T-helper 2 cell treated with Interferon-gamma antibody and Interleukin-4, amounts not matched to agents 5 μg/mL and 100 μg/mL, for 36 hours (primary cell): ENCODE data around the gene MSH5.
"Not testable (repeated sequence)": the region's sequence is repeated elsewhere in the genome, so short reads cannot be mapped to it uniquely, and the experiment has no call there.

ENCODE experiments used
- DNase-seq: peaks from one replicate; pipeline ENCODE4 v3.0.0; 2021; ENCODE audit warnings: low spot score
- H3K27ac Mint-ChIP-seq: one replicate; pipeline ENCODE4 v1.8.0; 2021; ENCODE audit warnings: mild to moderate bottlenecking, mixed read lengths
- H3K27me3 Mint-ChIP-seq: one replicate; pipeline ENCODE4 v1.8.0; 2021; ENCODE audit warnings: low read depth, mixed read lengths
- H3K36me3 Mint-ChIP-seq: one replicate; pipeline ENCODE4 v1.8.0; 2021; ENCODE audit warnings: low read depth, mixed read lengths
- H3K4me1 Mint-ChIP-seq: one replicate; pipeline ENCODE4 v1.8.0; 2021; ENCODE audit warnings: low read depth, mixed read lengths
- H3K4me3 Mint-ChIP-seq: one replicate; pipeline ENCODE4 v1.8.0; 2022; ENCODE audit warnings: mild to moderate bottlenecking, moderate library complexity, mixed read lengths
- H3K9me3 Mint-ChIP-seq: one replicate; pipeline ENCODE4 v1.8.0; 2021; ENCODE audit warnings: mixed read lengths

The MSH5 gene

DNA sequence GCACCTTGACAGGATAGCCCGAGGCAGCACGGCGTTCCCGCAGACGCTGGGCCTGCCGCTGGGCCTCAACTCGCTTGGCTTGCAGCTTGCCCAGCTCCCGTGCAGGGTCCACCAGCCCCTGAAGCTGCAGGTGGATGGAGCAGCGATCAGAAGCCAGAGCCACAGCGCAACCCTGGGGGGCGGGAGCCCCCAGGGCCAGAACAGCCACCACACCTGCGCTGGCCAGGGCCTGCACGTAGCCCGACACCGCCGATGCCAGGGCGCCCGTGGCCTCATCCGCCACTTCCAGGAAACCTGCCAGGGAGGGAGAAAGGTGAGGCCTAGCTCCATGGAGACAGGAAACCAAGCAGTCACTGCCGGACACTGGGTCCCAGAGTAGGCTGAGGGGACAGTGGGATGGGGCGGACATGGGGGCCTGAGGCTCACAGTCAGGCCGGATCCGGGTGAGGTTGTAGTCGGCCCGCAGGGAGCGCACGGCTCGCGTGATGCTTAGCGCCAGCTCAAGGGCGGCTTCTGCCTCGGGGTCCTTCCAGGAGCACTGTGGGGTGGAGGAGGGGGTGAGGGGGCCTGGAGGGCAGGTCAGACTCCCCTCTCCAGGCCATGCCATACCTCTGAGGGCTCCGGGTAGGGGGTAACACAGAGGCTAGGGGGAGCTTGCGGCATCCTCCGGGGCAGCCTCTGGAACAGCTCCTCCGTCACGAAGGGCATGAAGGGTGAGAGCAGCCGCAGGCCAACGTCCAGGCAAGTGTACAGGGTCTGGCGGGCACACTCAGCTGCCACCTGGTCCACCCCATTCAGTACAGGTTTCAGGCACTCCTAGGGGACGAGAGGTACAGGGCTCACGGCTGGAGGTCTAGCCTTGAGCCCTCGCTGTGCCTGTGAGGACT is 39.4 kb downstream of the MSH5 start:
- no peak for DNase-seq
- Mint-ChIP-seq H3K27me3 (no peaks in the 10 kb centered on the region), H3K36me3 (peaks cover 33% of the 10 kb centered on the region), H3K4me1 (peaks cover 22% of the 10 kb centered on the region), H3K9me3 (no peaks in the 10 kb centered on the region), H3K4me3 (no peak overlapping the region), H3K27ac (no peak overlapping the region)

DNA sequence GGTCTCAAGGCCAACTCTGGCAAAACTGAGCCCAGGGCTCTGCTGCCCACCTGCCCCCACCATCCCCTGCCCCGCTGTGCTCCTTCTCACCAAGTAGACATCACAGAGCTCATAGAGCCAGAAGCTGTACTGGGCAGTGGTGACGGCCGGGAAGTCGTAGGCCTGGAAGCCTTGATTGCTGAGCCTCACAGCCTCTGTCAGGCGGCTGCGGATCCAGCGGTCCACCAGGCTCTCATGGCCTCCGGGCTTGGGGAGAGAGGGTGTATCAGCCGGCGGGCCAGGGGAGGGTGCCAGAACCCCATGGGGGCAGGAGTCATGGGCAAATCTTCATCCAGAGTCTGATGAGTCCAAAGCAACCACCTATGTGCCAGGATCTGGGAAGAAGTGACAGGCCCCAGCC is 40.1 kb downstream of the MSH5 start:
- Mint-ChIP-seq H3K36me3 (peaks cover 37% of the 10 kb centered on the region), H3K9me3 (no peaks in the 10 kb centered on the region), H3K27me3 (no peaks in the 10 kb centered on the region), H3K27ac (no peak overlapping the region), H3K4me3 (no peak overlapping the region), H3K4me1 (peaks cover 22% of the 10 kb centered on the region)
- DNase-seq, result no peak

DNA sequence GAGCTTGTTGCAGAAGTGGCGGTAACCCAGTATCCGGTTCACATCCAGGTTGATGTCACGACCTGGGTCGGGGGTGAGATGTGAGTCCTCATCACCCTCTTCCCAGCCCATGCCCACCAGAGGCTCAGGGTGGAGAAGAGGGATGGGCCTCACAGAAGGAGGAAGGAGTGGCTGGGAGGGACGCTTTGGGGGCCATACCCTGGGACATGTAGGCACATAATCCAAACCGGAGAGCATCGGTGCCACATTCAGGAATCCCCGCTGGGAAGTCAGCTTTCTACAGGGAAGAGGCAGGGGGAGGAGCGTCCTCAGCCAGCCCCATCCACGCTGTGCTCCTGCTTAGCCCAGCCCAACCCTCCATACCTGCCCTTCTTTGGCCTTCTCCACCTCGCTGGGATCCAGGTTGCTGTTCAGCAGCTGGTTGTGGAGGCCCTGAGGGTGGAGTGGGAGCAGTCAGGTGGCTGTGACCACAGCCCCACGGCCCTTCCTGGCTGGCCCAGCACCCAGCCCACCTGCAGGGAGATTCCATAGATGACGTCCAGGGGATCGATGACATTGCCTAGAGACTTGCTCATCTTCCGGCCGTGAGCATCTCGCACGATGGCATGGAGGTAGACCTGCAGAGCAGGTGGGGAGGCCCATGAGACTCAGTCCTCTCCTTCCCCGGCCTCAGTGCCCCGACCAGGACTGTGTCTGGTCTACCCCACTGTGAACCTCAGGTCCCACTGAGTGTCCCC is 40.9 kb downstream of the MSH5 start:
- H3K36me3 Mint-ChIP-seq, result peaks cover 38% of the 10 kb centered on the region
- DNase-seq, result no peak
- H3K4me1 Mint-ChIP-seq, result peaks cover 17% of the 10 kb centered on the region
- H3K9me3 Mint-ChIP-seq, result no peaks in the 10 kb centered on the region
- H3K27ac Mint-ChIP-seq, result no peak overlapping the region
- no peaks in the 10 kb centered on the region for H3K27me3 Mint-ChIP-seq
- H3K4me3 Mint-ChIP-seq, result no peak overlapping the region

DNA sequence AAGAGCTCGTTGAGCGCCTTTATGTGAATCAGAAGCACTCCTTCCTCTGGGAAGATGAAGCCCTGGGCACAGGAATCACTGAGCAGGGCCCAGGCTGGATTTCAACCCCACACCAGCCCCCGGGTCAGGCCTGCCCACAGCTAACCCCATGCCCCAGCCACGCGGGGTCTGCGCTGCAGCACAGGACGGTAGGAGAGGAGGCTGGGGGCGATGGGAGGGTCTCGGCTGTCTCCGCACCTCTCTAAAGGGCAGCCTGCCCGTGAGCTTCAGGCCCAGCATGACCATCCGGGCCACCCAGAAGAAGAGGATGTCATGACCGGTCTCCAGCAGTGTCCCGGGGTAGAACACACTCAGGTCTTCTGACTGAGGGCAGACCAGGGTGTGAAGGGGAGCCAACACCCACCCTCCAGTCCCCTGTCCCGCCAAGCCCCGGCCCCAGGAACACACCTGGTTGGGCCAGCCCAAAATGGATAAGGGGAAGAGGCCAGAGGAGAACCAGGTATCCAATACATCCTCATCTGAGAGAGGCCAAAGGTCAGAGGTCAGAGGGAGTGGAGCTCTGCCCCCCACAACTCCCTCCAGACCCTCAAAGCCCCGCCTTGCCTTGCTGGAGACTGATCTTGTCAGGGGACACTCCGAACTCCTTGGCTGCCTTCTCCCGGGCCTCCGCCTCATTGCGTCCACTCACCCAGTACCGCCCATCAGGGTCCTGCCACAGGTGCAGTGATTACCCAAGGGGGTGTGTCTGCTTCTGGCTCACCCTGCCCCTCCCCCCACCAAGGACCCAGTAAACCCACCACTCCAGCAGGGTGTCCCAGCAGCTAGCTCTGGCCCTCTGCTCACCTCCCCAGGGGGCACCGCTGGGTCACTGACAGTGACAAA is 41.7 kb downstream of the MSH5 start:
- Mint-ChIP-seq H3K36me3 (peaks cover 40% of the 10 kb centered on the region), H3K27me3 (no peaks in the 10 kb centered on the region), H3K27ac (no peak overlapping the region), H3K4me1 (peaks cover 13% of the 10 kb centered on the region), H3K9me3 (no peaks in the 10 kb centered on the region), H3K4me3 (no peak overlapping the region)
- no peak for DNase-seq

DNA sequence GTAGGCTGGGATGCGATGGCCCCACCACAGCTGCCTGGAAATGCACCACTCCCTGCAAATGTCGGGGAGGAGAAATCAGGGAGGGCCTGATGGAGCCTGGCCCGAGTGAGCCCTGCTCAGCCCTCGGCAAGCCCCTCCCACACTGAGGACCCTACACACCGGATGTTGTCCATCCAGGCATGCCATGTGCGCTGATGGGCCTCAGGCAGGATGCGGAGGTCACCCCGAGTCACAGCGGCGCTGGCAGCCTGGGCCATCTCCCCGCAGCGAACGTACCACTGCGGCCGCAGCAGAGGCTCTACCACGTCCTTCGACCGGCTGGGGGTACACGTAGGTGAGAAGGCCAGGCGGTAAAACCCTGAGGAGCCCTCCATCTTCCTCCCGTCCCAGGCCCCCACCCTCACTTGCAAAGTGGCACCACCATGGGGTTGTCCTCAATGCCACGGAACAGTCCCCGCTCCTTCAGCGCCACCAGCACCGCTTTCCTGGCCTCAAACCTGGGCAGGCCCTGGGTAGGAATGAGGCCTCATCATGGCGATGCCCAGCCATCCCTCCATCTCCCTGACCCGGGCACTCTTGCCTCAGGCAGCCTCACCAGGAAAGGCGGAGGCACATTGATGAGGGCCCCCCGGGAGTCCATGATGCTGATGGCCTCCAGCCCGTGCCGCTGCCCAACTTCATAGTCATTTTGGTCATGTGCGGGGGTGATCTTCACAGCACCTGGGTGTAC is 42.5 kb downstream of the MSH5 start:
- no peaks in the 10 kb centered on the region for H3K27me3 Mint-ChIP-seq
- H3K9me3 Mint-ChIP-seq, result no peaks in the 10 kb centered on the region
- H3K4me3 Mint-ChIP-seq, result no peak overlapping the region
- DNase-seq, result no peak
- H3K4me1 Mint-ChIP-seq, result peaks cover 6% of the 10 kb centered on the region
- peaks cover 37% of the 10 kb centered on the region for H3K36me3 Mint-ChIP-seq
- no peak overlapping the region for H3K27ac Mint-ChIP-seq

DNA sequence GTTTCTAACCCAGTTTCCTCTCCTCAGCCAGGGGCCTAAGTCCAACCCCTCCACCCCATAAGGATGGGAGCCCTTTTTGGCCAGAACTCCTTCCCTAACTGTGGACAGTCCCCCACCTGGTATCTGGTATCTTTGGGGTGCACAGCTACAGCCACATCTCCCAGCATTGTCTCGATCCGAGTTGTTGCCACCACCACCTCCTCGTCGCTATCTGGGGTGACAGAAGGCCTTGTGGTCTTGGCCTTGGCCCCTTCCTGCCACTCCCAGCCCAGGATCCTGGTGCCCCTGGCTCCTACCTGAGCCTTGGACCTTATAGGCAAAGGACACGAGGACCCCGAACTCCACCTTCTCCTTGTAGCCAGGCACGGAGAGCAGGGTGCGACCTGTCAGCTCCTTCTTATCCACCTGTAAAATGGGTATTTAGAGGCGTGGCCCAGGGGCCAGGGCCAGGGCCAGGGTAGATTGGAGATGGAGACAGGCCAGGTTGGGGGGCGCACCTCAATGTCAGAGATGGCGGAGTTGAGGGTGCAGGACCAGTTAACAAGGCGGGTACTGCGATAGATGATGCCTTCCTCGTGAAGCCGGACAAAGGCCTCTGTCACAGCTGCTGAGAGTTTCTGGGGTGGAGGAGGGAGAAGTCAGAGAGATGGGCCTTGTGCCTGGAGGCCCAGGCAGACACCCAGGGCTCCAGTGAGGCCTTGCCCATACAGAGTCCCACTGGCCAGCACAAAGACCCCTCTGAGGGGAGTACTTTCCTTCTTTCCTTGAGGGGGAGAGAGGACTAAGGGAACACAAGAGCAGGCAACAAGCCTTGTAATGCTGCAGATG is 44.5 kb downstream of the MSH5 start:
- DNase-seq, result no peak
- no peaks in the 10 kb centered on the region for H3K27me3 Mint-ChIP-seq
- H3K4me1 Mint-ChIP-seq, result no peaks in the 10 kb centered on the region
- H3K36me3 Mint-ChIP-seq, result peaks cover 35% of the 10 kb centered on the region
- H3K9me3 Mint-ChIP-seq, result no peaks in the 10 kb centered on the region
- peak overlapping the region; percentile 12 for H3K27ac Mint-ChIP-seq
- H3K4me3 Mint-ChIP-seq, result no peak overlapping the region

DNA sequence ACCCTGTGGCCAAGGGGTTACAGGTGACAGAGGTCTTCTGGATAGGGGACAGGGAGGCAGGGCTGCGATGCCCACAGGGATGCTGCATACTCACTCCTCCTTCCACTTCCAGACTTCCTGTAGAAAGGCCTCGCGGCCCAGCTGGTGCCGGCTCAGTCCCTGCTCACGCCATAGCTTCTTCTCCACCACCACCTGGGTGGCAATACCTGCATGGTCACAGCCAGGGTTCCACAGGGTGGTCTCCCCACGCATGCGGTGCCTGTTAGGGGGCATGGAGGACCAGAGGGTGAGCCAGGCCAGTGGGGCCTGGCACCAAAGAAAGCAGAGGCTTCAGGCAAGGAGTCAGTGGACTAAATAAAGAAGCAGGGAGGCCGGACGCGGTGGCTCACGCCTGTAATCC is 45.7 kb downstream of the MSH5 start:
- Mint-ChIP-seq H3K27me3 (no peaks in the 10 kb centered on the region), H3K4me3 (no peak overlapping the region), H3K27ac (no peak overlapping the region), H3K4me1 (peaks cover 3% of the 10 kb centered on the region), H3K36me3 (peaks cover 36% of the 10 kb centered on the region), H3K9me3 (no peaks in the 10 kb centered on the region)
- DNase-seq, result no peak

DNA sequence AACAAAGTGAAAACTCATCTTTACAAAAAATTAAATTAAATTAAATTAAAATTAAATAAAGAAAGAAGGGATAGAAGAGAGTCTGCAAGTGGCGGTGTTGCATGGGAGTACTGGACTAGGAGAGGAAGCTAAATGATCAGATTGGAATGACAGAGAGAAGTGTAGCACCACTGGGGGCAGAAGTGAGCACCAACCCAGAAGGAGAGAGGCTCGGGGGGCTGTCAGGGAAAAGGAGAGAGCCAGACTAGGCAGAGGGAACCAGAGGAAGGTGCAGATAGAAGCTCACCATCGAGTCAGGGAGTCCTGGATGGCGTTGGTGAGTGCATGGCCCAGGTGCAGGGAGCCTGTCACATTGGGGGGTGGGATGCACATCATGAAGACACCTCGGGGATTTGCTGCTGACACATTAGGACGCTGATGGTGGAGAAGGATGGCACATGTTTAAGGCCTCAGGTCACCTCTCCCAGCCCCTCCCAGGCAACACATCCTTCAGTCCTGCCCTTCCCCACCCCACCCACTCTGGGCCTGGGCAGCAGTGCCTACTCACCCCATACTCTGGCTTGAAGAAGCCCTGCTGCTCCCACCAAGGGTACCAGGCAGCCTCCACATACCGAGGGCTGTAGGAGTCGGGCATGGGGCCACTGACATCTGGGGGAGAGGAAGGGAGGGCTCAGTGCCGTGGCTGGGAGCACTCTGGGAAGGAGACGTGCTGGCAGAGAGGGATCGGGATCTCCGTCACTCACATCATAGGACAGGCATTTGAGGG is 51.7 kb downstream of the MSH5 start:
- no peaks in the 10 kb centered on the region for H3K9me3 Mint-ChIP-seq

DNA sequence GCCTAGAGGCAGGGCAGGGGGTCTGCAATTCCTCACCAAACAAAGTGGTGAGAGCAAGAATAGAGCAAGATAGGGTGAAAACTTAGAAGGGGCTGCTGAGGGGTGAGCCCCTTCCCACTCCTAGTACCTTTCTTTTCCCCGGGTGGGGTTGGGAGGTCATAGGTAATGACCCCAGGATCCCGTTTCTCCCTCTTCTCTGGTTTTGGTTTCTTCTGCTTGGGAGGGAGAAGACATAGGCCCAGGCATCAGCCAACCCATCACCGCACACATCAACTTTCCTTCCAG is 52.2 kb downstream of the MSH5 start:
- Mint-ChIP-seq H3K27me3 (no peaks in the 10 kb centered on the region), H3K36me3 (peaks cover 39% of the 10 kb centered on the region), H3K4me1 (peaks cover 16% of the 10 kb centered on the region), H3K4me3 (no peak overlapping the region), H3K9me3 (no peaks in the 10 kb centered on the region), H3K27ac (peak overlapping the region; percentile 9)
- DNase-seq, result no peak

More for the DNA sequence above, 51.7 kb downstream of the MSH5 start:
- H3K4me3 Mint-ChIP-seq, result no peak overlapping the region
- H3K27me3 Mint-ChIP-seq, result no peaks in the 10 kb centered on the region
- peak overlapping the region; percentile 42 for H3K27ac Mint-ChIP-seq
- DNase-seq, result no peak
- H3K36me3 Mint-ChIP-seq, result peaks cover 39% of the 10 kb centered on the region
- H3K4me1 Mint-ChIP-seq, result peaks cover 15% of the 10 kb centered on the region

DNA sequence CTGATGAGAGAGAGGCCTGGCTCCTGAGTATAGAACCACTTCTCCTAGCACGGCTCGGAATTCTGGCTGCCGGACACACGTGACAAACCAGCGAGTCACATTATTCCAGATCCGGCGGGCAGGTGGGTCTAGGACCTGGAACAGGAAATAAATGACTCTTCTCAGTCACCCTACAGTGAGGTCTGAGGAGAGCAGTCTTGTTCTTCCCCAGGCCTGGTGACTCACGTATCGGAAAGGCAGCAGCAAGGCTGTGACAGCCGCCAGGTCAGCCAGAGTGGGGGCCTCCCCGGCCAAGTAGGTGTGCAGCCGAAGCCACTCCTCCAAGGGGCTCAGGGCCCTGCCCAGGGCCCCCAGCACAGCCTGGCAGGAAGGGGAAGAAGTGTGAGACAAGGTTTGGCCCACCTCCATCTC is 53.0 kb downstream of the MSH5 start:
- Mint-ChIP-seq H3K4me3 (peak overlapping the region; percentile 32), H3K9me3 (no peaks in the 10 kb centered on the region), H3K4me1 (peaks cover 24% of the 10 kb centered on the region), H3K36me3 (peaks cover 45% of the 10 kb centered on the region), H3K27me3 (no peaks in the 10 kb centered on the region), H3K27ac (no peak overlapping the region)
- no peak for DNase-seq

DNA sequence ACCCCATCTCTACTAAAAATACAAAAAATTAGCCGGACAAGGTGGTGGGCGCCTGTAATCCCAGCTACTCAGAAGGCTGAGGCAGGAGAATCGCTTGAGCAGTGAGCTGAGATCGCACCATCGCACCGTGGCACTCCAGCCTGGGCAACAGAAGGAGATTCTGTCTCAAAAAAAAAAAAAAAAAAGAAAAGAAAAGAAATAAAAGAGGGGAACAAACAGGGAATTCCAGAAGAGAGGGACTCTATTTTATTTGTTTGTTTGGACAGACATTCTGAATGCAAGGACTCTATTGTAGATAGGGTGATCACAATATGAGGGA is 54.1 kb downstream of the MSH5 start:
- not testable (repeated sequence) for H3K9me3 Mint-ChIP-seq, H3K27me3 Mint-ChIP-seq, DNase-seq
- Mint-ChIP-seq H3K4me3 (peak overlapping the region; percentile 79), H3K36me3 (peaks cover 46% of the 10 kb centered on the region), H3K4me1 (peaks cover 28% of the 10 kb centered on the region), H3K27ac (peak overlapping the region; percentile 71)

DNA sequence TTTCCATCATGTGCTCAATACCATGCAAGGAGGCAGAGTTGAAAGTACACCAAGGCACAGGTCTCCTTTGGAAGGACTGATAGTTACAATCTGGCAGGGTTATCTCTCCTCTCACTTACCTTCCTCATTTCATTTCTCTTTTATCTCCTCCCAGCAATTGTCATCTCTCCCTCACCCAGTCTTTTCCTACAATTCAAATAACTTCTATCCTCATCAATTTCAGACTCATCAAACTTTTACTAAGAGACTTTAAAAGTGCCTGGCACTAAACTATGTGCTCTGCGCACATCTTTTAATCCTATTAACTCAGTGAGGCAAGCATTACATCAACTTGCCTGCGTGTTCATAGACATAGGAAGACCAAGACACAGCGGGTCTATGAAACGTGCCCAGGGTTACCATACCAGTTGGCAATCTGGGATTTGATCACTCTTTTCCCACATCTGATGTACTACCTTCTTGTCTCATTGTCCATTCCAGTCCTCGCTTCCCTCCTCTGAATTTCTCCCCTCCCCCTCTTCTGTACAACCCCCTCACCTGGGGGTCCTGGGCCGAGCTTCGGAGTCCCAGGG is 54.6 kb downstream of the MSH5 start:
- Mint-ChIP-seq H3K4me1 (peaks cover 28% of the 10 kb centered on the region), H3K36me3 (peaks cover 42% of the 10 kb centered on the region)
- DNase-seq, result no peak

More for the DNA sequence above, 54.6 kb downstream of the MSH5 start:
- H3K9me3 Mint-ChIP-seq, result no peaks in the 10 kb centered on the region
- no peaks in the 10 kb centered on the region for H3K27me3 Mint-ChIP-seq
- H3K4me3 Mint-ChIP-seq, result peak overlapping the region; percentile 79
- H3K27ac Mint-ChIP-seq, result peak overlapping the region; percentile 71
